ENCODE data around the gene DSC3. TPM values are rescaled to one million over a fixed set of nuclear protein-coding genes. Genes with fewer than 3 reads are reported as not detected.
A peak's percentile ranks its signal among the peaks of the same experiment; 100 is the strongest.

Gene DSC3
- total and polyA plus RNA-seq, 9 of the 15 experiments (the other 6 are each of a cell fraction or from before 2014, with no cell fraction given): 0.01 to 0.40 (median 0.07) TPM

DNA sequence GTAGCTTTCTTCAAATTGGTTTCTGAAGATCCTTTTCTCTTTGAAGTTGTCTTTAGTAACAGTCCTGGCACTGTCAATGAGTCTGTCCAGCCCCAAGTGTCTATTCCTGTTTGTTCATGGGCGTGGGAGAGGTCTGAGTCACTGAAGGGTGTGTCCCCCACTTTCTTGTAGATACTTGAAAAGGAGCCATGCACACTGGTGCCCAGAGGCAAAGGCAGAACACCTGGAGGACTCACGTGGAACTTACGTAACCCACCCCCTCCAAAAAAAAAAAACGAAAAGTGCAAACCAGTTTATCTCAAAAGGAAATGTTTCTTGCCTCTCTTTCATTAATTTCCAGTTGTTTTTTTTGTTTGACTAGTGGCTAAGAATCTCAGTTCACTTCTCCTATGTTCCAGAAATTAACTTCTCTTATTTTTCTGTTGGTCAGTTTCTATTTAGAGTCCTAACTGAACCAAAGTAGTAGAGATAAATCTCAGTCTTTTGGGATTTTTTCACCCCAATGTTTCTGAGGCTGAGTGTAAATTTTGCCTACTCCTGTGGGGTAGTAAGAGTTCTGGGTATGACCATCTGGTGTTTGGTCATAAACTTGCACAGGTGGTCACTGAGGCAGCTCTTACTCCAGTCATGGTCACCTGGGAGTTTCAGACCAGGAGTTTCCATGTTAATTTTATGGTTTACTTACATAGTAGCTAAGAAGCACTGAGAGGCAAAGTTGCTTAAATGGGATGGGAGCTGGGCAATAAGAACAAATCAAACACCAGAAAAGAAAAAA, 54.9 kb downstream of the DSC3 start (continued):
- TF ChIP-seq, protein P1, sequence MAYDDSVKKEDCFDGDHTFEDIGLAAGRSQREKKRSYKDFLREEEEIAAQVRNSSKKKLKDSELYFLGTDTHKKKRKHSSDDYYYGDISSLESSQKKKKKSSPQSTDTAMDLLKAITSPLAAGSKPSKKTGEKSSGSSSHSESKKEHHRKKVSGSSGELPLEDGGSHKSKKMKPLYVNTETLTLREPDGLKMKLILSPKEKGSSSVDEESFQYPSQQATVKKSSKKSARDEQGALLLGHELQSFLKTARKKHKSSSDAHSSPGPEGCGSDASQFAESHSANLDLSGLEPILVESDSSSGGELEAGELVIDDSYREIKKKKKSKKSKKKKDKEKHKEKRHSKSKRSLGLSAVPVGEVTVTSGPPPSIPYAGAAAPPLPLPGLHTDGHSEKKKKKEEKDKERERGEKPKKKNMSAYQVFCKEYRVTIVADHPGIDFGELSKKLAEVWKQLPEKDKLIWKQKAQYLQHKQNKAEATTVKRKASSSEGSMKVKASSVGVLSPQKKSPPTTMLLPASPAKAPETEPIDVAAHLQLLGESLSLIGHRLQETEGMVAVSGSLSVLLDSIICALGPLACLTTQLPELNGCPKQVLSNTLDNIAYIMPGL (CRISPR knock-in tag; IDR thresholded peaks at IDR 0.05): no peak
- TF ChIP-seq SMAD4 (CRISPR knock-in tag; conservative IDR thresholded peaks at IDR 0.05) (0 out of 2 replicates have a peak, but pooled peaks have one; percentile 33), TCF7 (IDR thresholded peaks at IDR 0.05; ENCODE audit: borderline replicate concordance) (peak; percentile 38; the same call in 1 of the 2 replicates)
- TF ChIP-seq, protein P2, sequence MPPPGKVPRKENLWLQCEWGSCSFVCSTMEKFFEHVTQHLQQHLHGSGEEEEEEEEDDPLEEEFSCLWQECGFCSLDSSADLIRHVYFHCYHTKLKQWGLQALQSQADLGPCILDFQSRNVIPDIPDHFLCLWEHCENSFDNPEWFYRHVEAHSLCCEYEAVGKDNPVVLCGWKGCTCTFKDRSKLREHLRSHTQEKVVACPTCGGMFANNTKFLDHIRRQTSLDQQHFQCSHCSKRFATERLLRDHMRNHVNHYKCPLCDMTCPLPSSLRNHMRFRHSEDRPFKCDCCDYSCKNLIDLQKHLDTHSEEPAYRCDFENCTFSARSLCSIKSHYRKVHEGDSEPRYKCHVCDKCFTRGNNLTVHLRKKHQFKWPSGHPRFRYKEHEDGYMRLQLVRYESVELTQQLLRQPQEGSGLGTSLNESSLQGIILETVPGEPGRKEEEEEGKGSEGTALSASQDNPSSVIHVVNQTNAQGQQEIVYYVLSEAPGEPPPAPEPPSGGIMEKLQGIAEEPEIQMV (tag; conservative IDR thresholded peaks at IDR 0.05; ENCODE audit: low read depth): no peak

GRCh38 chr18:30985753-30986152, 56.8 kb downstream of the DSC3 start:
- FAIRE-seq (no peak), DNase-seq (ENCODE audit: extremely low read depth in 1 of 4, low spot score in 3 of 4) (no peak), ATAC-seq (no peak)
- Histone ChIP-seq H3K4me1 (replicated peaks in 1 of 2; ENCODE audit: control insufficient read depth in 2 of 2, insufficient read depth in 2 of 2, low read length in 2 of 2) (no peaks in the 10 kb centered on the region; a peak in 1 of 5 replicates), H3K4me3 (no peak overlapping the region), H3K36me3 (ENCODE audit: control insufficient read depth, insufficient read depth, low read length) (no peaks in the 10 kb centered on the region), H4K20me1 (replicated peaks; ENCODE audit: control insufficient read depth, insufficient read depth, low read length) (no peaks in the 10 kb centered on the region), H3K79me2 (ENCODE audit: control insufficient read depth, insufficient read depth, low read length) (no peaks in the 10 kb centered on the region), H3K9ac (ENCODE audit: insufficient read depth in 1 of 2, low read depth in 2 of 2, low read length in 2 of 2) (no peak overlapping the region), H3K4me2 (ENCODE audit: insufficient read depth, low read length) (no peak overlapping the region), H3K9me1 (ENCODE audit: control insufficient read depth, insufficient read depth, low read length) (no peaks in the 10 kb centered on the region), H3K27ac (ENCODE audit: extremely low read depth, low read depth, low read length) (no peak overlapping the region), H3K27me3 (ENCODE audit: control insufficient read depth in 2 of 2, insufficient read depth in 2 of 2, low read length in 2 of 2) (no peaks in the 10 kb centered on the region), H3K9me3 (replicated peaks; ENCODE audit: control insufficient read depth, insufficient read depth, low read depth, low read length) (no peaks in the 10 kb centered on the region), H2AFZ (ENCODE audit: low read depth, low read length) (no peak overlapping the region)
- ChIA-PET CTCF (ENCODE audit: low intra/inter-chr PET ratio) (no interaction called here), POLR2A (no interaction called here)
- TF ChIP-seq MCM3 (IDR thresholded peaks at IDR 0.05) (0 out of 2 replicates have a peak, but pooled peaks have one; percentile 24), SPI1 (IDR thresholded peaks at IDR 0.05; ENCODE audit: borderline replicate concordance, low read depth, low read length) (no peak), ELF4 (CRISPR knock-in tag; IDR thresholded peaks at IDR 0.05) (0 out of 2 replicates have a peak, but pooled peaks have one; percentile 30)
- intact Hi-C loops (cut with micrococcal nuclease): no loop called here
- in situ Hi-C loops (cut with MboI): no loop called here
- BruUV-seq (replicated peaks): no TSS peak
- 53% methylated on average over 12 of the region's 12 CpGs for WGBS (ENCODE audit: insufficient coverage, low coverage, missing lambda C conversion rate)
